Colonic mucosa (tissue), 4 donors: Measurements from ENCODE around the gene SLIT1. TPM values are rescaled to one million over a fixed set of nuclear protein-coding genes. Genes with fewer than 3 reads are reported as not detected.

Source experiments
- DNase-seq: peaks from one replicate; pipeline ENCODE4 v3.0.0-alpha.2; 2020
- H3K27ac ChIP-seq: fragments of 200-600 bp; one replicate; pipeline ENCODE4 v1.8.0; 2021
- H3K27me3 ChIP-seq: fragments of 200-600 bp; one replicate; pipeline ENCODE4 v1.8.0; 2021
- H3K36me3 ChIP-seq: fragments of 200-600 bp; one replicate; pipeline ENCODE4 v1.8.0; 2021
- H3K4me1 ChIP-seq: fragments of 200-600 bp; one replicate; pipeline ENCODE4 v1.8.0; 2021; ENCODE audit warnings: mild to moderate bottlenecking
- H3K4me3 ChIP-seq: fragments of 200-600 bp; one replicate; pipeline ENCODE4 v1.8.0; 2021
- H3K9ac ChIP-seq, 2 donors: one replicate each; pipeline ENCODE4 v1.7.0; 2013; ENCODE audit warnings: control low read depth in 2 of 2, low read depth in 2 of 2, low read length in 2 of 2
- H3K9me3 ChIP-seq: fragments of 200-600 bp; one replicate; pipeline ENCODE4 v1.8.0; 2021
- intact Hi-C: fragments of 100-400 bp; cut with DNase I; formaldehyde crosslinking; loops from one replicate; pipeline ENCODE4 v1.14.1; 2022
- total RNA-seq, 2 donors: library from RNA; stranded (reverse); fragmentation: NEBNext Ultra II Directional in 1 of 2; extraction: Animal tissue kit (Norgen Biotek cat#: 25700) in 1 of 2; gene quantifications; one replicate each; pipeline ENCODE4 v1.2.1, GENCODE V29; 2021
- TF ChIP-seq, protein P1 (sequence below): fragments of 200-600 bp; IDR thresholded peaks from one replicate; pipeline ENCODE4 v1.8.0; 2022; ENCODE audit warnings: antibody characterized with exemption, mild to moderate bottlenecking
- donor health status: healthy.
- donor health status: DM: no; HTN: no; CAD: no.
- donor health status: DM: no; HTN: no; CAD: no.

Gene SLIT1
- total RNA-seq, 2 donors from 2014 or later, result 0.17 to 0.24 TPM

- Histone ChIP-seq H3K4me1 (no peaks in the 10 kb centered on the region), H3K9me3 (no peaks in the 10 kb centered on the region), H3K27me3 (no peaks in the 10 kb centered on the region), H3K27ac (no peak overlapping the region), H3K4me3 (no peak overlapping the region), H3K9ac (no peak overlapping the region), H3K36me3 (no peaks in the 10 kb centered on the region)
- TF ChIP-seq, protein P1, sequence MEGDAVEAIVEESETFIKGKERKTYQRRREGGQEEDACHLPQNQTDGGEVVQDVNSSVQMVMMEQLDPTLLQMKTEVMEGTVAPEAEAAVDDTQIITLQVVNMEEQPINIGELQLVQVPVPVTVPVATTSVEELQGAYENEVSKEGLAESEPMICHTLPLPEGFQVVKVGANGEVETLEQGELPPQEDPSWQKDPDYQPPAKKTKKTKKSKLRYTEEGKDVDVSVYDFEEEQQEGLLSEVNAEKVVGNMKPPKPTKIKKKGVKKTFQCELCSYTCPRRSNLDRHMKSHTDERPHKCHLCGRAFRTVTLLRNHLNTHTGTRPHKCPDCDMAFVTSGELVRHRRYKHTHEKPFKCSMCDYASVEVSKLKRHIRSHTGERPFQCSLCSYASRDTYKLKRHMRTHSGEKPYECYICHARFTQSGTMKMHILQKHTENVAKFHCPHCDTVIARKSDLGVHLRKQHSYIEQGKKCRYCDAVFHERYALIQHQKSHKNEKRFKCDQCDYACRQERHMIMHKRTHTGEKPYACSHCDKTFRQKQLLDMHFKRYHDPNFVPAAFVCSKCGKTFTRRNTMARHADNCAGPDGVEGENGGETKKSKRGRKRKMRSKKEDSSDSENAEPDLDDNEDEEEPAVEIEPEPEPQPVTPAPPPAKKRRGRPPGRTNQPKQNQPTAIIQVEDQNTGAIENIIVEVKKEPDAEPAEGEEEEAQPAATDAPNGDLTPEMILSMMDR, result no peak
- no peak for DNase-seq
- intact Hi-C loops, result no loop called here
Observed at GRCh38 chr10:97048649-97049427, 136.9 kb downstream of the SLIT1 start.

GRCh38 chr10:97047788-97048187 lies 138.0 kb downstream of the SLIT1 start:
- no peak overlapping the region for H3K27ac ChIP-seq
- intact Hi-C loops, result no loop called here
- no peaks in the 10 kb centered on the region for H3K4me1 ChIP-seq
- H3K27me3 ChIP-seq, result no peaks in the 10 kb centered on the region
- DNase-seq, result no peak
- H3K9me3 ChIP-seq, result no peaks in the 10 kb centered on the region
- TF ChIP-seq, protein P1, result no peak
- H3K36me3 ChIP-seq, result no peaks in the 10 kb centered on the region
- no peak overlapping the region for H3K4me3 ChIP-seq
- no peak overlapping the region for H3K9ac ChIP-seq

- Histone ChIP-seq H3K4me1 (no peaks in the 10 kb centered on the region), H3K9me3 (no peaks in the 10 kb centered on the region), H3K36me3 (no peaks in the 10 kb centered on the region), H3K27ac (no peak overlapping the region), H3K4me3 (no peak overlapping the region), H3K27me3 (no peaks in the 10 kb centered on the region), H3K9ac (no peak overlapping the region)
- TF ChIP-seq, protein P1, result no peak
- DNase-seq, result no peak
- intact Hi-C loops, result no loop called here
Observed at GRCh38 chr10:97047083-97047736, 138.5 kb downstream of the SLIT1 start.

DNA sequence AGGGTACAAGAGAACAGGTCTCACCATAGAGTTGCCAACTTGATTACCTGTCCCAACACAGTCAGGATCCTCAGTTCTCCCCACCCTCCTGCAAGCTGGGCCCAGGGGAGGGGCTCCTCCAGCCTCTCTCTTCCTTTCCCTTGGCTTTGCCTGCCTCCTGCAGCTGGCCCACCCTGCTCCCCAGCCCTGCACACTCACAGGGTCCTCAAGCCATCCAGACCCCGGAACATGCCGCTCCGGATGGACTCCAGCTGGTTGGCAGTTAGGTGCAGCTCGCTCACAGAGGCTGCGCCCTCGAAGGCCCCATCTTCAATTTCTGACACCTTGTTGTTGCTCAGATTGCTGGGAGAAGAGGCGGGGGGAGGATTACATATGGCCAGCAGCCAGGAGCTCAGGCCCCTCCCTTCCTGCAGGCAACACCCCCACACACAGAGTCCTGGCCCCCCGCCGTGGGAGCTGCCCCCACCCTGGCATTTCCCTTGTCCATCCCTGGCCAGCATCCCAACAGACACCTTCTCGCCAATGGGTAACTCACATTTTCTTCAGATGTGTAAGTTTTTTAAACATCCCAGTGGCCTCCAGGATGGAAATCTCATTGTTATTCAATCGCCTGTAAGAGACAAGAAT lies 139.2 kb downstream of the SLIT1 start:
- no peaks in the 10 kb centered on the region for H3K36me3 ChIP-seq
- H3K27ac ChIP-seq, result no peak overlapping the region
- no peak for DNase-seq
- H3K27me3 ChIP-seq, result no peaks in the 10 kb centered on the region
- TF ChIP-seq, protein P1, result no peak
- H3K4me3 ChIP-seq, result no peak overlapping the region
- no peaks in the 10 kb centered on the region for H3K4me1 ChIP-seq
- no peak overlapping the region for H3K9ac ChIP-seq
- intact Hi-C loops, result no loop called here
- H3K9me3 ChIP-seq, result no peaks in the 10 kb centered on the region

- H3K4me1 ChIP-seq, result no peaks in the 10 kb centered on the region
- no peaks in the 10 kb centered on the region for H3K36me3 ChIP-seq
- no peak overlapping the region for H3K27ac ChIP-seq
- no peak overlapping the region for H3K4me3 ChIP-seq
- no peaks in the 10 kb centered on the region for H3K9me3 ChIP-seq
- intact Hi-C loops, result no loop called here
- DNase-seq, result no peak
- no peak overlapping the region for H3K9ac ChIP-seq
- H3K27me3 ChIP-seq, result no peaks in the 10 kb centered on the region
- TF ChIP-seq, protein P1, result no peak
Observed at GRCh38 chr10:97043563-97043855, 142.2 kb downstream of the SLIT1 start.
